SK-N-SH (cell line): ENCODE measurements around the gene CTXN3. TPM values are rescaled to one million over a fixed set of nuclear protein-coding genes. Genes with fewer than 3 reads are reported as not detected.

Source experiments
- CTCF ChIA-PET: fragments of 300-600, 350-600 bp; formaldehyde crosslinking; extraction: SDS; loops from one replicate; lab custom pipeline; 2021; lab: Yijun Ruan, JAX
- POLR2A ChIA-PET: fragments of 350-600 bp; sonication (Branson Sonifier 250); formaldehyde crosslinking; extraction: SDS; loops from one replicate; lab custom pipeline; 2020; ENCODE audit warnings: antibody characterized with exemption, inconsistent platforms; lab: Yijun Ruan, JAX
- DNase-seq: peaks from one replicate; pipeline ENCODE4 v3.0.0; 2012
- H2AFZ ChIP-seq: fragments of 200-600 bp; sonication (generic); 2 replicates; pipeline ENCODE4 v1.8.1; 2016; ENCODE audit warnings: antibody characterized with exemption, mild to moderate bottlenecking, low read depth
- H3F3A ChIP-seq: fragments of 200-600 bp; sonication (generic); replicated peaks from 2 replicates; pipeline ENCODE3; 2016; ENCODE audit warnings: antibody characterized with exemption, mild to moderate bottlenecking; ENCODE audit not compliant: insufficient read depth
- H3K27ac ChIP-seq, 2 experiments: fragments of 200-500 bp in 1 of 2; fragments of 200-600 bp in 1 of 2; sonication (Bioruptor generic) in 1 of 2; sonication (generic), shearing (Covaris generic) in 1 of 2; 2 replicates each; pipeline versions ENCODE4 v1.5.1 to v1.6.1; 2014 to 2016; ENCODE audit warnings: low read depth in 2 of 2, inconsistent platforms in 1 of 2, low read length in 1 of 2, mild to moderate bottlenecking in 1 of 2, mixed read lengths in 1 of 2
- H3K27me3 ChIP-seq: fragments of 200-600 bp; sonication (generic), shearing (Covaris generic); 2 replicates; pipeline ENCODE4 v1.6.1; 2016; ENCODE audit warnings: mixed run types; ENCODE audit not compliant: insufficient read depth
- H3K36me3 ChIP-seq, 2 experiments: fragments of 200-500 bp in 1 of 2; fragments of 200-600 bp in 1 of 2; sonication (Bioruptor generic) in 1 of 2; sonication (generic) in 1 of 2; replicated peaks in 1 of 2; 2 replicates each; pipeline versions ENCODE3 to v1.5.1; 2014 to 2016; ENCODE audit warnings: low read length in 1 of 2, mild to moderate bottlenecking in 1 of 2; ENCODE audit not compliant: insufficient read depth in 2 of 2, control insufficient read depth in 1 of 2
- H3K4me1 ChIP-seq, 2 experiments: fragments of 200-500 bp in 1 of 2; fragments of 200-600 bp in 1 of 2; sonication (Bioruptor generic) in 1 of 2; sonication (generic), shearing (Covaris generic) in 1 of 2; 2 replicates each; pipeline versions ENCODE4 v1.5.1 to v1.6.1; 2014 to 2016; ENCODE audit warnings: low read depth in 1 of 2, low read length in 1 of 2, mixed run types in 1 of 2; ENCODE audit not compliant: insufficient read depth in 2 of 2, control insufficient read depth in 1 of 2
- H3K4me2 ChIP-seq: fragments of 200-600 bp; sonication (generic), shearing (Covaris generic); 2 replicates; pipeline ENCODE4 v1.6.1; 2017; ENCODE audit warnings: mixed run types
- H3K4me3 ChIP-seq, 2 experiments: fragments of 200-500 bp in 1 of 2; fragments of 200-600 bp in 1 of 2; sonication (Bioruptor generic) in 1 of 2; sonication (generic), shearing (Covaris generic) in 1 of 2; 2 replicates each; pipeline versions ENCODE4 v1.5.1 to v1.8.1; 2014 to 2016; ENCODE audit warnings: low read depth in 2 of 2, inconsistent platforms in 1 of 2, low read length in 1 of 2, mild to moderate bottlenecking in 1 of 2, mixed read lengths in 1 of 2, moderate library complexity in 1 of 2
- H3K79me2 ChIP-seq: fragments of 200-600 bp; sonication (generic); 2 replicates; pipeline ENCODE4 v1.8.1; 2017; ENCODE audit warnings: mild to moderate bottlenecking; ENCODE audit not compliant: insufficient read depth
- H3K9ac ChIP-seq: fragments of 200-600 bp; sonication (generic); 2 replicates; pipeline ENCODE4 v1.6.1; 2017; ENCODE audit warnings: mixed run types
- H3K9me2 ChIP-seq: fragments of 200-600 bp; sonication (generic); 2 replicates; pipeline ENCODE4 v1.6.1; 2017; ENCODE audit warnings: mixed run types
- H3K9me3 ChIP-seq: fragments of 200-600 bp; sonication (generic); 2 replicates; pipeline ENCODE4 v1.6.1; 2017; ENCODE audit warnings: mixed run types, mild to moderate bottlenecking, moderate library complexity
- H4K20me1 ChIP-seq: fragments of 200-600 bp; sonication (generic); 2 replicates; pipeline ENCODE4 v1.6.1; 2017; ENCODE audit warnings: mild to moderate bottlenecking, mixed run types; ENCODE audit not compliant: insufficient read depth
- CHD2 ChIP-seq: fragments of 150-350 bp; IDR thresholded peaks from 2 replicates; pipeline ENCODE4 v1.6.1; 2018; ENCODE audit warnings: low read length; ENCODE audit not compliant: partially characterized antibody
- ELF1 ChIP-seq: IDR thresholded peaks from 2 replicates; pipeline ENCODE4 v1.4.0; 2012
- EP300 ChIP-seq, 2 experiments: IDR thresholded peaks; 2 replicates each; pipeline versions ENCODE4 v1.4.0 to v1.6.1; 2012; ENCODE audit warnings: borderline replicate concordance in 1 of 2, low read depth in 1 of 2, low read length in 1 of 2
- EZH2phosphoT487 ChIP-seq: fragments of 200-600 bp; sonication (generic); IDR thresholded peaks from 2 replicates; pipeline ENCODE4 v1.6.1; 2017; ENCODE audit warnings: low read depth, mixed run types, mild to moderate bottlenecking, antibody characterized with exemption, moderate library complexity, borderline replicate concordance
- FOSL2 ChIP-seq: IDR thresholded peaks from 2 replicates; pipeline ENCODE4 v1.4.0; 2012; ENCODE audit warnings: low read depth, mild to moderate bottlenecking, moderate library complexity, borderline replicate concordance
- GABPA ChIP-seq: IDR thresholded peaks from 2 replicates; pipeline ENCODE4 v1.4.0; 2012; ENCODE audit warnings: low read depth, mild to moderate bottlenecking
- GATA2 ChIP-seq: sonication (generic); formaldehyde crosslinking; IDR thresholded peaks from 2 replicates; pipeline ENCODE4 v1.5.0; 2020; ENCODE audit warnings: mild to moderate bottlenecking, missing genetic modification reagents
- JUND ChIP-seq: IDR thresholded peaks from 2 replicates; pipeline ENCODE4 v1.4.0; 2012
- MAX ChIP-seq: IDR thresholded peaks from 2 replicates; pipeline ENCODE4 v1.4.0; 2012; ENCODE audit warnings: low read depth
- MXI1 ChIP-seq: IDR thresholded peaks from 2 replicates; pipeline ENCODE4 v1.6.1; 2012; ENCODE audit warnings: mild to moderate bottlenecking, low read depth, low read length, improper control_type of control experiment
- RCOR1 ChIP-seq: fragments of 150-350 bp; IDR thresholded peaks from 2 replicates; pipeline ENCODE4 v1.6.1; 2017; ENCODE audit warnings: antibody characterized with exemption, low read length
- REST ChIP-seq: IDR thresholded peaks from 2 replicates; pipeline ENCODE4 v1.6.1; 2012; ENCODE audit warnings: mild to moderate bottlenecking, low read depth, low read length, moderate library complexity
- RFX5 ChIP-seq: IDR thresholded peaks from 2 replicates; pipeline ENCODE4 v1.6.1; 2012; ENCODE audit warnings: mild to moderate bottlenecking, improper control_type of control experiment, low read length
- RXRA ChIP-seq: IDR thresholded peaks from 2 replicates; pipeline ENCODE4 v1.4.0; 2012; ENCODE audit warnings: low read depth, mild to moderate bottlenecking, borderline replicate concordance
- SMC3 ChIP-seq: IDR thresholded peaks from 2 replicates; pipeline ENCODE4 v1.6.1; 2012; ENCODE audit warnings: low read depth, low read length, improper control_type of control experiment
- TAF1 ChIP-seq: IDR thresholded peaks from 2 replicates; pipeline ENCODE4 v1.6.1; 2012; ENCODE audit warnings: low read depth, mild to moderate bottlenecking, low read length, moderate library complexity, borderline replicate concordance
- TEAD4 ChIP-seq: IDR thresholded peaks from 2 replicates; pipeline ENCODE4 v1.4.0; 2012; ENCODE audit warnings: mild to moderate bottlenecking, borderline replicate concordance; ENCODE audit not compliant: insufficient read depth
- YY1 ChIP-seq: IDR thresholded peaks from 2 replicates; pipeline ENCODE4 v1.4.0; 2012; ENCODE audit warnings: low read depth, mild to moderate bottlenecking
- WGBS: methylation state at CpG from one replicate; pipeline ENCODE4 v1.1.6; 2017; ENCODE audit warnings: low lambda C conversion rate; 5-methylcytosine and 5-hydroxymethylcytosine counted together
- polyA plus RNA-seq, 3 experiments: library from polyadenylated mRNA; depleted of rRNA; stranded (reverse); fragments of >200 nt; gene quantifications; 2 replicates each; pipeline ENCODE4 v1.2.3, GENCODE V29; 2012
- TF ChIP-seq, protein P1 (sequence below): IDR thresholded peaks from 2 replicates; pipeline ENCODE4; 2012
- TF ChIP-seq, protein P2 (sequence below): fragments of 150-350 bp; IDR thresholded peaks from 2 replicates; pipeline ENCODE4 v1.6.1; 2017; ENCODE audit warnings: antibody characterized with exemption, low read length, low read depth, borderline replicate concordance

CTXN3 gene
- polyA plus RNA-seq, 1 of the 3 experiments (the other 2 are of a cell fraction), result not detected

- ChIA-PET POLR2A (no interaction called here), CTCF (interaction anchor here (1.0 to 1.1 kb wide), 2 partner anchors 42 to 64 kb away, joined by 3 read pairs; no protein-coding TSS in a partner anchor)
- TF ChIP-seq TEAD4 (no peak), EP300 (IDR thresholded peaks at IDR 0.05; ENCODE audit: borderline replicate concordance in 1 of 2, low read depth in 1 of 2, low read length in 1 of 2) (no peak), ELF1 (no peak), RFX5 (no peak), MXI1 (no peak), CHD2 (no peak), RXRA (no peak), MAX (no peak), RCOR1 (no peak), YY1 (no peak), REST (no peak), EZH2phosphoT487 (no peak), GATA2 (CRISPR knock-in tag) (no peak), JUND (no peak), SMC3 (no peak), TAF1 (no peak), FOSL2 (no peak), GABPA (no peak)
- TF ChIP-seq, protein P1, sequence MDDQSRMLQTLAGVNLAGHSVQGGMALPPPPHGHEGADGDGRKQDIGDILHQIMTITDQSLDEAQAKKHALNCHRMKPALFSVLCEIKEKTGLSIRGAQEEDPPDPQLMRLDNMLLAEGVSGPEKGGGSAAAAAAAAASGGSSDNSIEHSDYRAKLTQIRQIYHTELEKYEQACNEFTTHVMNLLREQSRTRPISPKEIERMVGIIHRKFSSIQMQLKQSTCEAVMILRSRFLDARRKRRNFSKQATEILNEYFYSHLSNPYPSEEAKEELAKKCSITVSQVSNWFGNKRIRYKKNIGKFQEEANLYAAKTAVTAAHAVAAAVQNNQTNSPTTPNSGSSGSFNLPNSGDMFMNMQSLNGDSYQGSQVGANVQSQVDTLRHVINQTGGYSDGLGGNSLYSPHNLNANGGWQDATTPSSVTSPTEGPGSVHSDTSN, result no peak
- TF ChIP-seq, protein P2, sequence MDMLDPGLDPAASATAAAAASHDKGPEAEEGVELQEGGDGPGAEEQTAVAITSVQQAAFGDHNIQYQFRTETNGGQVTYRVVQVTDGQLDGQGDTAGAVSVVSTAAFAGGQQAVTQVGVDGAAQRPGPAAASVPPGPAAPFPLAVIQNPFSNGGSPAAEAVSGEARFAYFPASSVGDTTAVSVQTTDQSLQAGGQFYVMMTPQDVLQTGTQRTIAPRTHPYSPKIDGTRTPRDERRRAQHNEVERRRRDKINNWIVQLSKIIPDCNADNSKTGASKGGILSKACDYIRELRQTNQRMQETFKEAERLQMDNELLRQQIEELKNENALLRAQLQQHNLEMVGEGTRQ, result no peak
- Histone ChIP-seq H2AFZ (no peak overlapping the region), H3K9ac (no peak overlapping the region), H3K9me3 (no peaks in the 10 kb centered on the region), H3K4me2 (no peak overlapping the region), H3K79me2 (no peaks in the 10 kb centered on the region), H3K27me3 (no peaks in the 10 kb centered on the region; the same call in 1 of the 2 replicates), H3K36me3 (no peaks in the 10 kb centered on the region), H3F3A (no peaks in the 10 kb centered on the region), H4K20me1 (no peaks in the 10 kb centered on the region), H3K4me3 (no peak overlapping the region), H3K4me1 (no peaks in the 10 kb centered on the region), H3K9me2 (no peaks in the 10 kb centered on the region), H3K27ac (no peak overlapping the region)
- 42% methylated on average over 4 of the region's 4 CpGs for WGBS
- DNase-seq, result no peak
Measured at GRCh38 chr5:127612441-127613141, 36.3 kb upstream of the CTXN3 start.
